Measurements from ENCODE around the gene PMPCA. TPM values are rescaled to one million over a fixed set of nuclear protein-coding genes. Genes with fewer than 3 reads are reported as not detected.

PMPCA gene
- total RNA-seq, 1 donor from 2014 or later: 80.9 TPM

DNA sequence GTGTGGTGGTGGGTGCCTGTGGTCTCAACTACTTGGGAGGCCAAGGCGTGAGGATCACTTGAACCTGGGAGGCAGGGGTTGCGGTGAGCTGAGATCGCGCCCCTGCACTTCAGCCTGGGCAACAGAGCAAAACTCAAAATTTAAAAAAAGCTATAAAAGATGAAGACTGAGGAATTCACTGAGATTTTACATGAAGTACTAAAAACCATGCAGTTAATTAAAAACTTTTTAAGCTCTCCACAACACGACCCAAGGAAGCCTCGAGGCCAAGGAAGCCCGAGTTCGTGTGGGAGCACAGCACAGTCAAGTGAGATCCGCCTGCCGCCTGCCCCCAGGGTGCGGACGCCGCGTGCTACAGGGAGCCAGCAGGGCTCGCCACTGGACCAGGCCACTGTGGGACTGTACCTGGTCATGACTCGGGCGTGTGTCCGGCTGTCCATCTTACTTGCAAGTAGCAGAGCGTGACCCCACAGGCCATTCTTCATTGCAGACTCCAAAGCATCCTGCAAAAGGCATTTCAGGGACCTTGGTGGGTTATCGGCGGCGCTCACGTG lies 50.4 kb downstream of the PMPCA start:
- no peak overlapping the region for H3K4me3 ChIP-seq
- no peaks in the 10 kb centered on the region for H3K27me3 ChIP-seq (ENCODE audit: low read depth)
- TF ChIP-seq, protein P1, sequence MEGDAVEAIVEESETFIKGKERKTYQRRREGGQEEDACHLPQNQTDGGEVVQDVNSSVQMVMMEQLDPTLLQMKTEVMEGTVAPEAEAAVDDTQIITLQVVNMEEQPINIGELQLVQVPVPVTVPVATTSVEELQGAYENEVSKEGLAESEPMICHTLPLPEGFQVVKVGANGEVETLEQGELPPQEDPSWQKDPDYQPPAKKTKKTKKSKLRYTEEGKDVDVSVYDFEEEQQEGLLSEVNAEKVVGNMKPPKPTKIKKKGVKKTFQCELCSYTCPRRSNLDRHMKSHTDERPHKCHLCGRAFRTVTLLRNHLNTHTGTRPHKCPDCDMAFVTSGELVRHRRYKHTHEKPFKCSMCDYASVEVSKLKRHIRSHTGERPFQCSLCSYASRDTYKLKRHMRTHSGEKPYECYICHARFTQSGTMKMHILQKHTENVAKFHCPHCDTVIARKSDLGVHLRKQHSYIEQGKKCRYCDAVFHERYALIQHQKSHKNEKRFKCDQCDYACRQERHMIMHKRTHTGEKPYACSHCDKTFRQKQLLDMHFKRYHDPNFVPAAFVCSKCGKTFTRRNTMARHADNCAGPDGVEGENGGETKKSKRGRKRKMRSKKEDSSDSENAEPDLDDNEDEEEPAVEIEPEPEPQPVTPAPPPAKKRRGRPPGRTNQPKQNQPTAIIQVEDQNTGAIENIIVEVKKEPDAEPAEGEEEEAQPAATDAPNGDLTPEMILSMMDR (IDR thresholded peaks at IDR 0.05; ENCODE audit: borderline replicate concordance): no peak
- no peak for DNase-seq
- H3K36me3 ChIP-seq: peaks cover 100% of the 10 kb centered on the region
- H3K4me1 ChIP-seq: no peaks in the 10 kb centered on the region
- H3K9me3 ChIP-seq (replicated peaks): no peaks in the 10 kb centered on the region
- intact Hi-C loops (cut with micrococcal nuclease): no loop called here
- H3K27ac ChIP-seq (replicated peaks): no peak overlapping the region

DNA sequence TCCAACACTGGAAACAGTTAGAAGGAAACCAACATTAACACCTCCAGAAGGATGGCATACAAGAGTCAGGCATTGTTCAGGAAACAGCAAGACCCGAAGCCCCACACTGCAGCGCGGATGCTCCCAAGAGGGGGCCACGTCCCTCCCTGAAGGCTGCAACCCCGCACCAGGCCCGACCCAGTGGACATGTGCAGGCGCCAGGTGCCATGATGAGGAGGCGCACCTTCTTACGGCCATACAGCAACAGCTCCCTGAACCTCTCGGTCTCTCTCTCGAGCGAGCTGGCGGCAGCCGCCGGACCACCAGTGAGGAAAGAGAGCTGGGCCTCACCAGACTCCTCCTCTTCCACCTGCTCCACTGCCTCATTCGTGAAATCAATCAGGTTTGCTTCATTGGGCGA lies 52.2 kb downstream of the PMPCA start:
- Histone ChIP-seq H3K27me3 (ENCODE audit: low read depth) (no peaks in the 10 kb centered on the region), H3K4me1 (no peaks in the 10 kb centered on the region), H3K27ac (replicated peaks) (no peak overlapping the region), H3K9me3 (replicated peaks) (no peaks in the 10 kb centered on the region), H3K36me3 (peaks cover 100% of the 10 kb centered on the region), H3K4me3 (no peak overlapping the region)
- TF ChIP-seq, protein P1 (IDR thresholded peaks at IDR 0.05; ENCODE audit: borderline replicate concordance): no peak
- DNase-seq: no peak
- intact Hi-C loops (cut with micrococcal nuclease): no loop called here

DNA sequence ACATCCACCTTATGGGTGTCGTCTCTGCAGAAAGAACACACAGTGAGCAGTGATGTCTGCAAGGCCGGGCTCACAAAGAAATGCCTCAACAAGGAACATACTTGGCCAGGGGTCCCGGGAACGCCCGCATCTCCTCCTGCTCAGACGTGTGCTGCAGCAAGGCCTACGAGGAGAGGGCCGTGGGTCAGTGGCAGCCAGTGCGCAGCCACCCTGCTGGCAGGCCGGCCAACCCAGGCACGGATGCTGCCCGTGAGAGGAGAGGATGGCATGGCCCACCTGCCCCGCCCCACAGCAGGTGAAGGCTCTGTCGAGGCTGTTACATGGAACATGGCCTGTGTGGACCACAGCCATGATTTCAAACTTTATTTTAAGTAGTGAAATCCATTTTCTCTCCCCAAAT lies 53.1 kb downstream of the PMPCA start:
- TF ChIP-seq, protein P1 (IDR thresholded peaks at IDR 0.05; ENCODE audit: borderline replicate concordance): no peak
- no peak for DNase-seq
- intact Hi-C loops (cut with micrococcal nuclease): no loop called here
- Histone ChIP-seq H3K4me1 (no peaks in the 10 kb centered on the region), H3K36me3 (peaks cover 100% of the 10 kb centered on the region), H3K27ac (replicated peaks) (no peak overlapping the region), H3K9me3 (replicated peaks) (no peaks in the 10 kb centered on the region), H3K4me3 (no peak overlapping the region), H3K27me3 (ENCODE audit: low read depth) (no peaks in the 10 kb centered on the region)

DNA sequence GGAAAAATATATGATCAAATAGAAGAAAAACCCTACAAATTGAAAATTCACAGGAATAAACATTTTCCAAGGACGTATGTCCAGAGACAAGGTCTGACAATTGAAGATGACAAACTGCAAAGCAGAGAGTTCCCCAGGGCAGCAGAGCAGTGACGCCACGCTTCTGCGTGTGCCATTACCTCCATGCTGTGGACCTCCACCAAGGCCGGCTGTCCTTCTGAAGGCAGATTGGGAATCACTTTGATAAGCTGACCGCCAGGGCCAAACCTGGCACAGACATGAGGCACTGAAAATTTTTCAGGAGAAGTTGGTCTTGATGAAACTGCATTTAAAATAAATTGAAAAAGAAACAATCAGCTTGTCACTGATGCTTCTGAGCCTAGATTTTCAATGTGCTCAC lies 53.8 kb downstream of the PMPCA start:
- Histone ChIP-seq H3K27ac (replicated peaks) (no peak overlapping the region), H3K4me3 (no peak overlapping the region), H3K4me1 (no peaks in the 10 kb centered on the region), H3K36me3 (peaks cover 100% of the 10 kb centered on the region), H3K9me3 (replicated peaks) (no peaks in the 10 kb centered on the region), H3K27me3 (ENCODE audit: low read depth) (no peaks in the 10 kb centered on the region)
- DNase-seq: no peak
- TF ChIP-seq, protein P1 (IDR thresholded peaks at IDR 0.05; ENCODE audit: borderline replicate concordance): no peak
- intact Hi-C loops (cut with micrococcal nuclease): no loop called here

DNA sequence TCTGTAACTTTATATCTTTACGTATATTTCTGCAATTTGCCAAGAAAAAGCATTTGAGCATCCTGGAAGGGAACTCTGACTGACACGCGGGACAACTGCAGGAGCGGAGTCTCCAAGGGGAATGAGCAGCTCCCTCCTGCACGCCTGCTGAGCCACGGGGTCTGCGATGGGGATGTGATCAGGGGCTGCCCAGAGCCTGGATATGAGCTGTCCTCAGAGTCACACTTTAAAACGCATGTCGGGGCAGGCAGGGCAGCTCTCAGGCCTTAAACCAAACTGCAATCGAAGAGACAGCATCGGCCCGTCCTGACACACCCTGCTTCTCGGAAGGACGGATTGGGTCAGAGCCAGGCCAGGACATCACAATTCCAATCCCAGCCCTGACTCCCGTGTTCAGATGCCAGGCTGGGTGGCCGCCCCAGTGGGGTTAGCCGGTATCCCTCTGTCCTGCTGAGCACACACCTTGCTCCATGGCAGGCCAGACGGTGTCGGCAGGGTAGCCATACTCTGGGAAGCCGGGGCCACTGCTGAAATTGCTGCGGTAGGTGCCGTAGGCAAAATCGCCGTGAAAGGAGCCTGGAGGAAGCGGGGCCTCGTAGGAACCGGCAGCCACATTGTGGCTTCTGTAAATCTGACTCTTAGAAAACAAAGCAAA lies 55.2 kb downstream of the PMPCA start:
- TF ChIP-seq, protein P1 (IDR thresholded peaks at IDR 0.05; ENCODE audit: borderline replicate concordance): no peak
- DNase-seq: no peak
- Histone ChIP-seq H3K4me1 (no peaks in the 10 kb centered on the region), H3K27me3 (ENCODE audit: low read depth) (no peaks in the 10 kb centered on the region), H3K4me3 (no peak overlapping the region), H3K36me3 (peaks cover 100% of the 10 kb centered on the region), H3K9me3 (replicated peaks) (no peaks in the 10 kb centered on the region), H3K27ac (replicated peaks) (no peak overlapping the region)
- intact Hi-C loops (cut with micrococcal nuclease): no loop called here
